ENCODE data around the gene PRICKLE4.

- TF ChIP-seq, protein P1, sequence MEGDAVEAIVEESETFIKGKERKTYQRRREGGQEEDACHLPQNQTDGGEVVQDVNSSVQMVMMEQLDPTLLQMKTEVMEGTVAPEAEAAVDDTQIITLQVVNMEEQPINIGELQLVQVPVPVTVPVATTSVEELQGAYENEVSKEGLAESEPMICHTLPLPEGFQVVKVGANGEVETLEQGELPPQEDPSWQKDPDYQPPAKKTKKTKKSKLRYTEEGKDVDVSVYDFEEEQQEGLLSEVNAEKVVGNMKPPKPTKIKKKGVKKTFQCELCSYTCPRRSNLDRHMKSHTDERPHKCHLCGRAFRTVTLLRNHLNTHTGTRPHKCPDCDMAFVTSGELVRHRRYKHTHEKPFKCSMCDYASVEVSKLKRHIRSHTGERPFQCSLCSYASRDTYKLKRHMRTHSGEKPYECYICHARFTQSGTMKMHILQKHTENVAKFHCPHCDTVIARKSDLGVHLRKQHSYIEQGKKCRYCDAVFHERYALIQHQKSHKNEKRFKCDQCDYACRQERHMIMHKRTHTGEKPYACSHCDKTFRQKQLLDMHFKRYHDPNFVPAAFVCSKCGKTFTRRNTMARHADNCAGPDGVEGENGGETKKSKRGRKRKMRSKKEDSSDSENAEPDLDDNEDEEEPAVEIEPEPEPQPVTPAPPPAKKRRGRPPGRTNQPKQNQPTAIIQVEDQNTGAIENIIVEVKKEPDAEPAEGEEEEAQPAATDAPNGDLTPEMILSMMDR (IDR thresholded peaks at IDR 0.05) = no peak
- no peak for TF ChIP-seq POLR2A (IDR thresholded peaks at IDR 0.05)
These were observed 40.0 kb upstream of the PRICKLE4 start for GRCh38 chr6:41740366-41741162.

All from esophagus squamous epithelium (tissue), 4 donors.